CD4-positive, alpha-beta T cell (primary cell): ENCODE data around the gene VIL1. TPM values are rescaled to one million over a fixed set of nuclear protein-coding genes. Genes with fewer than 3 reads are reported as not detected.

Experiments
- ATAC-seq: fragments of 200-7000 bp; cut with Tn5 transposase; one replicate; pipeline ENCODE4 v1.10.0; 2022; ENCODE audit warnings: mild to moderate bottlenecking; ENCODE audit not compliant: poor library complexity
- CTCF ChIA-PET: fragments of 350-600 bp; sonication (Branson Sonifier 250); formaldehyde crosslinking; loops from one replicate; lab custom pipeline; 2021; ENCODE audit warnings: antibody characterized with exemption, inconsistent platforms; lab: Charles Lee
- POLR2A ChIA-PET: fragments of 350-600 bp; sonication (Branson Sonifier 250); formaldehyde crosslinking; loops from one replicate; lab custom pipeline; 2021; ENCODE audit warnings: antibody characterized with exemption, inconsistent platforms; lab: Charles Lee
- DNase-seq, 14 experiments: peaks; one replicate each; pipeline ENCODE4 v3.0.0-alpha.2; 2013 to 2020; ENCODE audit warnings: mixed read lengths in 2 of 14
- H3K27ac ChIP-seq, 2 donors: one replicate each; pipeline versions ENCODE4 v1.5.1 to v1.7.0; 2013; ENCODE audit warnings: low read length in 2 of 2, low read depth in 1 of 2, mild to moderate bottlenecking in 1 of 2
- H3K27me3 ChIP-seq, 2 experiments: 1 replicate in 1 of 2; 2 replicates in 1 of 2; pipeline versions ENCODE4 v1.6.1 to v1.7.0; 2013; ENCODE audit warnings: low read length in 2 of 2, control low read depth in 1 of 2, mild to moderate bottlenecking in 1 of 2, moderate library complexity in 1 of 2; ENCODE audit not compliant: insufficient read depth in 2 of 2, control insufficient read depth in 1 of 2
- H3K36me3 ChIP-seq: one replicate; pipeline ENCODE4 v1.6.1; 2013; ENCODE audit warnings: low read length, control low read depth; ENCODE audit not compliant: insufficient read depth
- H3K4me1 ChIP-seq: one replicate; pipeline ENCODE4 v1.6.1; 2013; ENCODE audit warnings: low read length, control low read depth; ENCODE audit not compliant: insufficient read depth
- H3K4me3 ChIP-seq: one replicate; pipeline ENCODE4 v1.5.1; 2013; ENCODE audit warnings: mild to moderate bottlenecking, low read length, moderate library complexity
- H3K9me3 ChIP-seq, 2 experiments: 1 replicate in 1 of 2; 2 replicates in 1 of 2; pipeline versions ENCODE4 v1.6.1 to v1.7.0; 2013; ENCODE audit warnings: low read length in 2 of 2, mild to moderate bottlenecking in 2 of 2, control low read depth in 1 of 2, moderate library complexity in 1 of 2; ENCODE audit not compliant: control insufficient read depth in 1 of 2, insufficient read depth in 1 of 2
- H3K27ac Mint-ChIP-seq: one replicate; pipeline ENCODE4 v1.8.0; 2020; ENCODE audit warnings: mixed read lengths
- H3K27me3 Mint-ChIP-seq: one replicate; pipeline ENCODE4 v1.8.0; 2021; ENCODE audit warnings: mixed read lengths
- H3K36me3 Mint-ChIP-seq: one replicate; pipeline ENCODE4 v1.8.0; 2021; ENCODE audit warnings: low read depth, mixed read lengths
- H3K4me1 Mint-ChIP-seq: one replicate; pipeline ENCODE4 v1.8.0; 2021; ENCODE audit warnings: low read depth, mixed read lengths
- H3K4me3 Mint-ChIP-seq: one replicate; pipeline ENCODE4 v1.8.0; 2020; ENCODE audit warnings: mild to moderate bottlenecking, mixed read lengths
- H3K9me3 Mint-ChIP-seq: one replicate; pipeline ENCODE4 v1.8.0; 2020; ENCODE audit warnings: mixed read lengths
- CTCF ChIP-seq: fragments of 200-600 bp; IDR thresholded peaks from one replicate; pipeline ENCODE4 v1.8.0; 2022; ENCODE audit warnings: antibody characterized with exemption, mild to moderate bottlenecking
- intact Hi-C, 2 experiments: fragments of 100-400 bp; cut with DNase I in 1 of 2; cut with micrococcal nuclease in 1 of 2; formaldehyde crosslinking; loops; one replicate each; pipeline versions ENCODE4 v1.15.1 to v1.9.0; 2023 to 2025; cut with DNase I, micrococcal nuclease
- total RNA-seq, 174 experiments: library from RNA in 2 of 174; stranded (reverse) in 2 of 174; gene quantifications; one replicate each; pipeline ENCODE4 v1.2.3 and lab custom pipeline; 2021 to 2026

VIL1 gene
- total RNA-seq, 2 experiments from 2014 or later = 0.20 to 0.33 TPM

- Histone ChIP-seq H3K27ac (no peak overlapping the region), H3K4me1 (peaks cover 55% of the 10 kb centered on the region), H3K4me3 (no peak overlapping the region), H3K27me3 (no peaks in the 10 kb centered on the region), H3K9me3 (no peaks in the 10 kb centered on the region), H3K36me3 (no peaks in the 10 kb centered on the region)
- intact Hi-C loops = loop anchor here (2.0 to 10.0 kb wide), 8 partner anchors 24 to 783 kb away; partner anchors contain the start of genes ARPC2 (in 1 of the 2), CATIP (in 1 of the 2), CNPPD1 (in 1 of the 2) and RETREG2 (in 1 of the 2)
- H3K4me3 Mint-ChIP-seq = peak overlapping the region; percentile 48
- no peaks in the 10 kb centered on the region for H3K27me3 Mint-ChIP-seq
- POLR2A ChIA-PET = interaction anchor here (0.9 to 4.9 kb wide), 3 partner anchors 12 to 73 kb away, joined by 3 to 74 read pairs (median 6); no protein-coding TSS in a partner anchor
- TF ChIP-seq CTCF = no peak
- peaks cover 18% of the 10 kb centered on the region for H3K36me3 Mint-ChIP-seq
- peak overlapping the region; percentile 99 for H3K27ac Mint-ChIP-seq
- H3K4me1 Mint-ChIP-seq = peaks cover 41% of the 10 kb centered on the region
- no peak for ATAC-seq
- H3K9me3 Mint-ChIP-seq = no peaks in the 10 kb centered on the region
- CTCF ChIA-PET = interaction anchor here (0.8 to 3.2 kb wide), 3 partner anchors 38 to 108 kb away, joined by 3 to 22 read pairs (median 3); no protein-coding TSS in a partner anchor
- DNase-seq = peak in 2 of 14 experiments; percentile 27 to 50
Measured at GRCh38 chr2:218394298-218395089, 24.4 kb upstream of the VIL1 start.

GRCh38 chr2:218395090-218395444 lies 23.9 kb upstream of the VIL1 start:
- no peaks in the 10 kb centered on the region for H3K36me3 ChIP-seq
- intact Hi-C loops = loop anchor here (2.0 to 10.0 kb wide), 8 partner anchors 24 to 782 kb away; partner anchors contain the start of genes ARPC2 (in 1 of the 2), CATIP (in 1 of the 2), CNPPD1 (in 1 of the 2) and RETREG2 (in 1 of the 2)
- H3K27ac ChIP-seq = no peak overlapping the region
- Mint-ChIP-seq H3K27me3 (no peaks in the 10 kb centered on the region), H3K4me1 (peaks cover 41% of the 10 kb centered on the region), H3K4me3 (peak overlapping the region; percentile 48), H3K36me3 (peaks cover 19% of the 10 kb centered on the region), H3K9me3 (no peaks in the 10 kb centered on the region), H3K27ac (peak overlapping the region; percentile 99)
- peak in 1 of 14 experiments; percentile 27 for DNase-seq
- no peak overlapping the region for H3K4me3 ChIP-seq
- no peak for ATAC-seq
- H3K27me3 ChIP-seq = no peaks in the 10 kb centered on the region
- no peaks in the 10 kb centered on the region for H3K9me3 ChIP-seq
- POLR2A ChIA-PET = interaction anchor here (3.2 to 4.9 kb wide), 3 partner anchors 12 to 124 kb away, joined by 33 to 74 read pairs (median 68); partner anchors contain the start of genes AAMP and PNKD
- peaks cover 55% of the 10 kb centered on the region for H3K4me1 ChIP-seq
- CTCF ChIA-PET = interaction anchor here (1.5 to 3.2 kb wide), 3 partner anchors 96 to 123 kb away, joined by 5 to 22 read pairs (median 6); no protein-coding TSS in a partner anchor
- TF ChIP-seq CTCF = no peak

GRCh38 chr2:218395456-218395825 lies 23.5 kb upstream of the VIL1 start:
- TF ChIP-seq CTCF = no peak
- Mint-ChIP-seq H3K36me3 (peaks cover 22% of the 10 kb centered on the region), H3K27ac (peak overlapping the region; percentile 99), H3K27me3 (no peaks in the 10 kb centered on the region), H3K4me1 (peaks cover 41% of the 10 kb centered on the region), H3K4me3 (peak overlapping the region; percentile 94), H3K9me3 (no peaks in the 10 kb centered on the region)
- Histone ChIP-seq H3K4me1 (peaks cover 55% of the 10 kb centered on the region), H3K36me3 (no peaks in the 10 kb centered on the region), H3K27ac (peak overlapping the region in 1 of 2 donors; percentile 67), H3K9me3 (no peaks in the 10 kb centered on the region), H3K4me3 (peak overlapping the region; percentile 71), H3K27me3 (no peaks in the 10 kb centered on the region)
- ChIA-PET CTCF (interaction anchor here (1.0 to 3.2 kb wide), 7 partner anchors 26 to 124 kb away, joined by 3 to 22 read pairs (median 7); partner anchors contain the start of gene TMBIM1), POLR2A (interaction anchor here (0.6 to 4.9 kb wide), 18 partner anchors 8 to 993 kb away, joined by 3 to 74 read pairs (median 8); partner anchors contain the start of genes AAMP, ARPC2, BCS1L and CATIP)
- intact Hi-C loops = loop anchor here (2.0 to 10.0 kb wide), 8 partner anchors 25 to 782 kb away; partner anchors contain the start of genes ARPC2 (in 1 of the 2), CATIP (in 1 of the 2), CNPPD1 (in 1 of the 2) and RETREG2 (in 1 of the 2)
- DNase-seq = no peak
- no peak for ATAC-seq
